ENCODE measurements around the gene ARL5C. TPM values are rescaled to one million over a fixed set of nuclear protein-coding genes. Genes with fewer than 3 reads are reported as not detected.

ARL5C gene
- total RNA-seq, 1 experiment from 2014 or later: not detected

GRCh38 chr17:39191750-39192510 is 26.0 kb upstream of the ARL5C start:
- H3K79me2 ChIP-seq (ENCODE audit: low read length): peaks cover 38% of the 10 kb centered on the region
- no peak overlapping the region for H3K4me2 ChIP-seq (ENCODE audit: low read depth, low read length, poor library complexity, severe bottlenecking)
- no peak overlapping the region for H3K27ac ChIP-seq (ENCODE audit: low read length)
- no peak overlapping the region for H3K9ac ChIP-seq (ENCODE audit: low read length)
- no peaks in the 10 kb centered on the region for H3K9me2 ChIP-seq (replicated peaks; ENCODE audit: insufficient read depth, low read length)
- H3K9me3 ChIP-seq (ENCODE audit: low read length): no peaks in the 10 kb centered on the region
- H4K20me1 ChIP-seq (ENCODE audit: insufficient read depth, low read depth, low read length): peaks cover 8% of the 10 kb centered on the region; the same call in 1 of the 2 replicates
- H3K27me3 ChIP-seq (ENCODE audit: low read length): no peaks in the 10 kb centered on the region
- no peak overlapping the region for H3K4me3 ChIP-seq (ENCODE audit: low read length)
- H3K36me3 ChIP-seq (ENCODE audit: insufficient read depth, low read length): peaks cover 19% of the 10 kb centered on the region
- no peak overlapping the region for H2AFZ ChIP-seq (ENCODE audit: low read length)
- peaks cover 33% of the 10 kb centered on the region for H3K4me1 ChIP-seq (ENCODE audit: low read length)
- no peak for DNase-seq

- H3K27me3 ChIP-seq (ENCODE audit: low read length): no peaks in the 10 kb centered on the region
- H4K20me1 ChIP-seq (ENCODE audit: insufficient read depth, low read depth, low read length): no peaks in the 10 kb centered on the region
- no peaks in the 10 kb centered on the region for H3K9me2 ChIP-seq (replicated peaks; ENCODE audit: insufficient read depth, low read length)
- no peak overlapping the region for H3K4me3 ChIP-seq (ENCODE audit: low read length)
- no peaks in the 10 kb centered on the region for H3K4me1 ChIP-seq (ENCODE audit: low read length)
- H3K4me2 ChIP-seq (ENCODE audit: low read depth, low read length, poor library complexity, severe bottlenecking): no peak overlapping the region
- H3K9ac ChIP-seq (ENCODE audit: low read length): no peak overlapping the region
- H3K27ac ChIP-seq (ENCODE audit: low read length): no peak overlapping the region
- peaks cover 30% of the 10 kb centered on the region for H3K36me3 ChIP-seq (ENCODE audit: insufficient read depth, low read length)
- H3K9me3 ChIP-seq (ENCODE audit: low read length): no peaks in the 10 kb centered on the region
- no peak for DNase-seq
- H3K79me2 ChIP-seq (ENCODE audit: low read length): no peaks in the 10 kb centered on the region
- H2AFZ ChIP-seq (ENCODE audit: low read length): no peak overlapping the region
Observed at GRCh38 chr17:39187152-39187830, 21.3 kb upstream of the ARL5C start.

- Histone ChIP-seq H3K4me1 (ENCODE audit: low read length) (no peaks in the 10 kb centered on the region), H3K9me3 (ENCODE audit: low read length) (no peaks in the 10 kb centered on the region), H3K27ac (ENCODE audit: low read length) (no peak overlapping the region), H3K9me2 (replicated peaks; ENCODE audit: insufficient read depth, low read length) (no peaks in the 10 kb centered on the region), H4K20me1 (ENCODE audit: insufficient read depth, low read depth, low read length) (no peaks in the 10 kb centered on the region), H3K4me2 (ENCODE audit: low read depth, low read length, poor library complexity, severe bottlenecking) (no peak overlapping the region), H2AFZ (ENCODE audit: low read length) (no peak overlapping the region), H3K36me3 (ENCODE audit: insufficient read depth, low read length) (peaks cover 24% of the 10 kb centered on the region), H3K27me3 (ENCODE audit: low read length) (no peaks in the 10 kb centered on the region), H3K79me2 (ENCODE audit: low read length) (no peaks in the 10 kb centered on the region), H3K4me3 (ENCODE audit: low read length) (no peak overlapping the region), H3K9ac (ENCODE audit: low read length) (no peak overlapping the region)
- no peak for DNase-seq
Observed at GRCh38 chr17:39186481-39187002, 20.6 kb upstream of the ARL5C start.

DNA sequence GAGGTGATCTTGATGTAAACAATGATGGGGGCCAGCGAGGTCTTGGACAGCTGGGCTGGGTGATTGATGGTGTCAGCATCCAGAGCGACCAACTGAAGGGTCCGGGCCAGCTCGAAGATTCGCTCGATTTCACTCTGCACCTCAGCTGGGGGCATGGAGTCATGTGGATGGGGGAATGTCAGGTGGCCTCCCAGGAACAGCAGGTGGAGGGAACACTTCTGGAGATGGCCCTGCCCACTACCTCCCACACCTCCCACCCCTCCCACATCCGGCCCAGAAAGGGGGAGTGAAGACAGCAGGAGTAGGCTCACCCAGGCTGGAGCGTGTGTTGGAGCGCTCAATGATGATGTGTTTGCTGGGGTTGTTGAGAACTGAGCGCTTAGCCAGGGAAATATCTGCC is 17.8 kb upstream of the ARL5C start:
- H2AFZ ChIP-seq (ENCODE audit: low read length): no peak overlapping the region
- no peaks in the 10 kb centered on the region for H3K9me2 ChIP-seq (replicated peaks; ENCODE audit: insufficient read depth, low read length)
- no peaks in the 10 kb centered on the region for H3K79me2 ChIP-seq (ENCODE audit: low read length)
- no peaks in the 10 kb centered on the region for H4K20me1 ChIP-seq (ENCODE audit: insufficient read depth, low read depth, low read length)
- H3K9me3 ChIP-seq (ENCODE audit: low read length): no peaks in the 10 kb centered on the region
- no peak overlapping the region for H3K27ac ChIP-seq (ENCODE audit: low read length)
- no peak overlapping the region for H3K9ac ChIP-seq (ENCODE audit: low read length)
- H3K36me3 ChIP-seq (ENCODE audit: insufficient read depth, low read length): peaks cover 23% of the 10 kb centered on the region
- H3K27me3 ChIP-seq (ENCODE audit: low read length): no peaks in the 10 kb centered on the region
- no peak overlapping the region for H3K4me2 ChIP-seq (ENCODE audit: low read depth, low read length, poor library complexity, severe bottlenecking)
- H3K4me3 ChIP-seq (ENCODE audit: low read length): no peak overlapping the region
- DNase-seq: no peak
- no peaks in the 10 kb centered on the region for H3K4me1 ChIP-seq (ENCODE audit: low read length)

- Histone ChIP-seq H3K4me3 (ENCODE audit: low read length) (no peak overlapping the region), H3K36me3 (ENCODE audit: insufficient read depth, low read length) (peaks cover 24% of the 10 kb centered on the region), H4K20me1 (ENCODE audit: insufficient read depth, low read depth, low read length) (no peaks in the 10 kb centered on the region), H3K27ac (ENCODE audit: low read length) (no peak overlapping the region), H3K9me2 (replicated peaks; ENCODE audit: insufficient read depth, low read length) (no peaks in the 10 kb centered on the region), H3K27me3 (ENCODE audit: low read length) (no peaks in the 10 kb centered on the region), H3K9me3 (ENCODE audit: low read length) (no peaks in the 10 kb centered on the region), H2AFZ (ENCODE audit: low read length) (no peak overlapping the region), H3K4me2 (ENCODE audit: low read depth, low read length, poor library complexity, severe bottlenecking) (no peak overlapping the region), H3K9ac (ENCODE audit: low read length) (no peak overlapping the region), H3K79me2 (ENCODE audit: low read length) (no peaks in the 10 kb centered on the region), H3K4me1 (ENCODE audit: low read length) (no peaks in the 10 kb centered on the region)
- DNase-seq: no peak
Observed at GRCh38 chr17:39183045-39183444, 17.1 kb upstream of the ARL5C start.

GRCh38 chr17:39181303-39181702 is 15.3 kb upstream of the ARL5C start:
- Histone ChIP-seq H3K9me2 (replicated peaks; ENCODE audit: insufficient read depth, low read length) (no peaks in the 10 kb centered on the region), H3K4me2 (ENCODE audit: low read depth, low read length, poor library complexity, severe bottlenecking) (no peak overlapping the region), H3K79me2 (ENCODE audit: low read length) (no peaks in the 10 kb centered on the region), H3K27me3 (ENCODE audit: low read length) (no peaks in the 10 kb centered on the region), H3K36me3 (ENCODE audit: insufficient read depth, low read length) (peaks cover 29% of the 10 kb centered on the region), H3K9me3 (ENCODE audit: low read length) (no peaks in the 10 kb centered on the region), H3K4me3 (ENCODE audit: low read length) (no peak overlapping the region), H3K4me1 (ENCODE audit: low read length) (peaks cover 14% of the 10 kb centered on the region), H3K27ac (ENCODE audit: low read length) (no peak overlapping the region), H2AFZ (ENCODE audit: low read length) (no peak overlapping the region), H3K9ac (ENCODE audit: low read length) (no peak overlapping the region), H4K20me1 (ENCODE audit: insufficient read depth, low read depth, low read length) (peaks cover 4% of the 10 kb centered on the region; the same call in 1 of the 2 replicates)
- no peak for DNase-seq

DNA sequence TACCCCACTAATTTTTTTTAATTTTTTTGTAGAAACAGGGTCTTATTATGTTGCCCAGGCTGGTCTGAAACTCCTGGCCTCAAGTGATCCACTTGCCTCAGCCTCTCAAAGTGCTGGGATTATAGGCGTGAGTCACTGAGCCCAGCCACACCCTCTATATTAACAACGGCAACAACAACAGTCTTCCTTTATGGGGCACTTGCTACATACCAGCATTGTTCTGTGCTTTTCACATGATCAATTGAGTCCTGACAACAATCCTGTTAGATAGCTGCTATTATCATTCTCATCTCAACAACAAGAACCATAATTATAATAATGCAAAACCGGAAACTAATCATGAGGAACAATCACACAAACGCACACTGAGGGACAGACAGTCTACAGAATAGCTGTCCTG is 12.6 kb upstream of the ARL5C start:
- Histone ChIP-seq H3K4me2 (ENCODE audit: low read depth, low read length, poor library complexity, severe bottlenecking) (no peak overlapping the region), H4K20me1 (ENCODE audit: insufficient read depth, low read depth, low read length) (peaks cover 9% of the 10 kb centered on the region; the same call in 1 of the 2 replicates)

GRCh38 chr17:39177256-39177655 is 11.3 kb upstream of the ARL5C start:
- Histone ChIP-seq H3K9ac (ENCODE audit: low read length) (no peak overlapping the region), H3K27ac (ENCODE audit: low read length) (no peak overlapping the region), H3K9me3 (ENCODE audit: low read length) (no peaks in the 10 kb centered on the region), H2AFZ (ENCODE audit: low read length) (no peak overlapping the region), H3K4me2 (ENCODE audit: low read depth, low read length, poor library complexity, severe bottlenecking) (no peak overlapping the region), H3K4me3 (ENCODE audit: low read length) (no peak overlapping the region), H3K4me1 (ENCODE audit: low read length) (peaks cover 46% of the 10 kb centered on the region), H3K79me2 (ENCODE audit: low read length) (no peaks in the 10 kb centered on the region), H3K27me3 (ENCODE audit: low read length) (no peaks in the 10 kb centered on the region), H3K36me3 (ENCODE audit: insufficient read depth, low read length) (peaks cover 15% of the 10 kb centered on the region; the same call in 1 of the 2 replicates), H3K9me2 (replicated peaks; ENCODE audit: insufficient read depth, low read length) (no peaks in the 10 kb centered on the region), H4K20me1 (ENCODE audit: insufficient read depth, low read depth, low read length) (peaks cover 9% of the 10 kb centered on the region; the same call in 1 of the 2 replicates)
- peak; percentile 67 for DNase-seq

More for the DNA sequence above, 12.6 kb upstream of the ARL5C start:
- H3K27me3 ChIP-seq (ENCODE audit: low read length): no peaks in the 10 kb centered on the region
- H3K9ac ChIP-seq (ENCODE audit: low read length): no peak overlapping the region
- H3K9me2 ChIP-seq (replicated peaks; ENCODE audit: insufficient read depth, low read length): no peaks in the 10 kb centered on the region
- no peaks in the 10 kb centered on the region for H3K9me3 ChIP-seq (ENCODE audit: low read length)
- H3K36me3 ChIP-seq (ENCODE audit: insufficient read depth, low read length): peaks cover 24% of the 10 kb centered on the region
- no peak overlapping the region for H3K27ac ChIP-seq (ENCODE audit: low read length)
- no peak overlapping the region for H3K4me3 ChIP-seq (ENCODE audit: low read length)
- no peak overlapping the region for H2AFZ ChIP-seq (ENCODE audit: low read length)
- H3K79me2 ChIP-seq (ENCODE audit: low read length): no peaks in the 10 kb centered on the region
- H3K4me1 ChIP-seq (ENCODE audit: low read length): peaks cover 41% of the 10 kb centered on the region
- no peak for DNase-seq
